Heart right ventricle (tissue), 16 donors: Measurements from ENCODE around the gene BMPER. TPM values are rescaled to one million over a fixed set of nuclear protein-coding genes. Genes with fewer than 3 reads are reported as not detected.
A peak's percentile ranks its signal among the peaks of the same experiment; 100 is the strongest.

Source experiments
- ATAC-seq, 8 donors: fragments of 200-7000 bp; cut with Tn5 transposase; one replicate each; pipeline ENCODE4 v1.9.1; 2020; ENCODE audit warnings: mild to moderate bottlenecking in 8 of 8, moderate library complexity in 8 of 8, moderate number of reproducible peaks in 1 of 8
- DNase-seq, 2 donors: peaks; one replicate each; pipeline ENCODE4 v3.0.0-alpha.2; 2020
- H3K27ac ChIP-seq, 10 donors: fragments of 200-600 bp; sonication (generic) in 2 of 10; one replicate each; pipeline versions ENCODE4 v1.5.0 to v1.8.0; 2020 to 2022; ENCODE audit warnings: mild to moderate bottlenecking in 3 of 10
- H3K27me3 ChIP-seq, 7 donors: fragments of 200-600 bp; one replicate each; pipeline ENCODE4 v1.8.0; 2021 to 2022; ENCODE audit warnings: mild to moderate bottlenecking in 2 of 7
- H3K36me3 ChIP-seq, 9 donors: fragments of 200-600 bp; sonication (generic) in 1 of 9; one replicate each; pipeline versions ENCODE4 v1.5.0 to v1.8.0; 2020 to 2022; ENCODE audit warnings: mild to moderate bottlenecking in 2 of 9
- H3K4me1 ChIP-seq, 9 donors: fragments of 200-600 bp; sonication (generic) in 1 of 9; one replicate each; pipeline versions ENCODE4 v1.5.0 to v1.8.0; 2020 to 2022; ENCODE audit warnings: mild to moderate bottlenecking in 4 of 9
- H3K4me3 ChIP-seq, 10 donors: fragments of 200-600 bp; sonication (generic) in 2 of 10; one replicate each; pipeline versions ENCODE4 v1.5.0 to v1.8.0; 2020 to 2022; ENCODE audit warnings: mild to moderate bottlenecking in 7 of 10, moderate library complexity in 2 of 10
- H3K9me3 ChIP-seq, 11 donors: fragments of 200-600 bp in 10 of 11; sonication (generic) in 2 of 11; one replicate each; pipeline versions ENCODE4 v1.5.0 to v1.8.0; 2013 to 2022; ENCODE audit warnings: mild to moderate bottlenecking in 2 of 11, control low read depth in 1 of 11, moderate library complexity in 1 of 11
- CTCF ChIP-seq, 9 donors: fragments of 200-600 bp; sonication (generic) in 2 of 9; IDR thresholded peaks; one replicate each; pipeline versions ENCODE4 v1.5.0 to v1.8.0; 2021 to 2022; ENCODE audit warnings: antibody characterized with exemption in 9 of 9, mild to moderate bottlenecking in 5 of 9, moderate library complexity in 1 of 9
- WGBS, 2 donors: extraction: QIAGEN DNeasy Blood & Tissue Kit; methylation state at CpG; one replicate each; pipeline ENCODE4 v1.1.7; 2013; ENCODE audit warnings: inconsistent platforms in 1 of 2; 5-methylcytosine and 5-hydroxymethylcytosine counted together
- intact Hi-C, 10 donors: fragments of 100-400 bp; cut with DNase I; formaldehyde crosslinking; loops; one replicate each; pipeline versions ENCODE4 v1.11.1 to v1.14.2; 2022
- polyA plus RNA-seq, 2 donors: library from polyadenylated mRNA; stranded (reverse); fragments of 200-250 nt; gene quantifications; one replicate each; pipeline ENCODE4 v1.2.3, GENCODE V29; 2013
- total RNA-seq, 10 donors: library from RNA; stranded (reverse); fragmentation: NEBNext Ultra II Directional in 3 of 10; extraction: Animal tissue kit (Norgen Biotek cat#: 25700) in 3 of 10; gene quantifications; one replicate each; pipeline versions ENCODE4 v1.2.1 to v1.2.4, GENCODE V29; 2021 to 2023
- donor health status: Arrhythmogenic right ventricular cardiomyopathy.
- donor health status: ischemic (EF 13 %, LVEDD 7.1; RV severe dilation, severe dysfunction).
- donor health status: healthy with polysubstance abuse.
- donor health status: DM: no; HTN: yes; CAD: no.
- donor health status: DM: no; HTN: no; CAD: no.
- donor health status: ischemic (EF 25% LVEDD 6.9; RV normal size, moderate dysfunction).
- donor health status: ischemic (EF 25% LVEDD 5.7; RV mildly dilated, moderate dysfunction).
- donor health status: healthy.
- donor health status: DM: yes; HTN: yes; CAD: no.
- donor health status: Ischemic cardiomyopathy.
- donor health status: ischemic (EF 35%, LVEDD 5.7; RV mildly dilated, moderate dysfunction).
- donor health status: nonischemic (EF 11% LVEDD 7.7; RV severe dilation, severe dysfunction).
- donor health status: DM: yes; HTN: yes; CAD: no.
- donor health status: PGD.
- donor health status: ischemic (EF 29% LVEDD 5.4; RV normal size, mild dysfunction).
- donor health status: nonischemic (EF 23%, LVEDD 6.1; RV moderate dilation, normal function).

Gene BMPER
- total and polyA plus RNA-seq, 12 donors = 0.70 to 3.9 (median 1.5) TPM

- H3K27ac ChIP-seq = no peak overlapping the region
- H3K4me3 ChIP-seq = peak overlapping the region in 7 of 10 donors; percentile 6 to 44 (median 39)
- 16% methylated on average over 15 of the region's 15 CpGs for WGBS, 2 donors
- H3K4me1 ChIP-seq = peaks cover 0 to 18% (median 3%) of the 10 kb centered on the region in 9 donors
- DNase-seq = peak; percentile 77 to 80
- intact Hi-C loops = loop anchor here in 8 of 10 donors (1.0 to 10.0 kb wide), 12 partner anchors 172 to 748 kb away; no protein-coding TSS in a partner anchor
- H3K27me3 ChIP-seq = peaks cover 0 to 6% (median 0%) of the 10 kb centered on the region in 7 donors
- H3K9me3 ChIP-seq = no peaks in the 10 kb centered on the region
- no peaks in the 10 kb centered on the region for H3K36me3 ChIP-seq
- peak; percentile 92 to 99 (median 96) for TF ChIP-seq CTCF (IDR thresholded peaks at IDR 0.05)
- ATAC-seq = peak; percentile 70 to 94 (median 89)
These were observed 27.6 kb downstream of the BMPER start for GRCh38 chr7:33932832-33933468.

- Histone ChIP-seq H3K27ac (no peak overlapping the region), H3K9me3 (no peaks in the 10 kb centered on the region), H3K4me3 (no peak overlapping the region), H3K36me3 (no peaks in the 10 kb centered on the region), H3K4me1 (peaks cover 0 to 18% (median 3%) of the 10 kb centered on the region in 9 donors), H3K27me3 (peaks cover 0 to 10% (median 0%) of the 10 kb centered on the region in 7 donors)
- WGBS, 2 donors = 79 to 87% methylated on average over 4 of the region's 4 CpGs
- intact Hi-C loops = loop anchor here in 8 of 10 donors (1.0 to 10.0 kb wide), 11 partner anchors 173 to 749 kb away; no protein-coding TSS in a partner anchor
- ATAC-seq = peak in 1 of 8 donors; percentile 21
- no peak for DNase-seq
- no peak for TF ChIP-seq CTCF (IDR thresholded peaks at IDR 0.05)
These were observed 28.4 kb downstream of the BMPER start for GRCh38 chr7:33933611-33934281.

DNA sequence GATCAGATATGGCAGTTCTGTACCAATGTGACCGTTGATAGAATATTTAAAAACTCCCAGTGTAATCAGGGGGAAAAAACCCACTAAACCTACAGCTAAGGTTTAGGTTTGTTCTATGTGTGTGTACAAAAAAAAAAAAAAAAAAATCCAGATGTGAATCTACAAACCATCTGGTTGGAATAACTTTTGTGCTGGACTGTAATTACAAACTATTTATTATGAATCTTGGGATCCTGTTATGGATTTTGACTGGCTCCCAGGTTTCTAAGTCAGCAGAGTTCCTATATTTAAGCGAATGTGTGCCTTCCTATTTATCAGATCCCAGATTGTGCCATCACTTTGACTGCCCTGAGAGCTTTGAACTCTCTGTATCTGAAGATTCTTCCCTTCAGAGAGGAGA is 29.1 kb downstream of the BMPER start:
- H3K27me3 ChIP-seq = peaks cover 0 to 16% (median 0%) of the 10 kb centered on the region in 7 donors
- no peaks in the 10 kb centered on the region for H3K9me3 ChIP-seq
- H3K27ac ChIP-seq = no peak overlapping the region
- WGBS, 2 donors = 96 to 99% methylated on average over 2 of the region's 2 CpGs
- H3K4me1 ChIP-seq = peaks cover 0 to 18% (median 3%) of the 10 kb centered on the region in 9 donors
- ATAC-seq (no peak), DNase-seq (no peak)
- intact Hi-C loops = loop anchor here in 7 of 10 donors (5.0 to 10.0 kb wide), 6 partner anchors 177 to 750 kb away; no protein-coding TSS in a partner anchor
- no peak for TF ChIP-seq CTCF (IDR thresholded peaks at IDR 0.05)
- no peaks in the 10 kb centered on the region for H3K36me3 ChIP-seq
- H3K4me3 ChIP-seq = no peak overlapping the region

GRCh38 chr7:33936503-33936902 is 31.2 kb downstream of the BMPER start:
- Histone ChIP-seq H3K27ac (no peak overlapping the region), H3K27me3 (peaks cover 0 to 19% (median 0%) of the 10 kb centered on the region in 7 donors), H3K36me3 (no peaks in the 10 kb centered on the region), H3K4me3 (no peak overlapping the region), H3K4me1 (peaks cover 0 to 18% (median 3%) of the 10 kb centered on the region in 9 donors), H3K9me3 (no peaks in the 10 kb centered on the region)
- intact Hi-C loops = loop anchor here in 4 of 10 donors (5.0 to 10.0 kb wide), 3 partner anchors 692 to 752 kb away; no protein-coding TSS in a partner anchor
- no peak for ATAC-seq
- no peak for TF ChIP-seq CTCF (IDR thresholded peaks at IDR 0.05)
- WGBS, 2 donors = 82 to 84% methylated on average over 5 of the region's 5 CpGs
- no peak for DNase-seq
